K562 (cell line): Measurements from ENCODE around the gene C11orf91.

Experiments
- CREB1 ChIP-seq, 2 experiments: sonication (generic) in 1 of 2; formaldehyde crosslinking in 1 of 2; IDR thresholded peaks; 2 replicates each; pipeline versions ENCODE4 v1.6.1 to v1.8.0; 2012 to 2022; ENCODE audit warnings: inconsistent platforms in 1 of 2, mild to moderate bottlenecking in 1 of 2, missing genetic modification reagents in 1 of 2, moderate library complexity in 1 of 2
- HDGF ChIP-seq: fragments of 450-650 bp; IDR thresholded peaks from 2 replicates; pipeline ENCODE4 v1.6.1; 2016
- NFRKB ChIP-seq: fragments of 450-650 bp; IDR thresholded peaks from 2 replicates; pipeline ENCODE4 v1.6.1; 2016; ENCODE audit warnings: low read depth
- PCBP2 ChIP-seq: fragments of 200-400 bp; formaldehyde crosslinking; IDR thresholded peaks from 2 replicates; pipeline ENCODE4 v1.6.1; 2018; ENCODE audit warnings: low read length, low read depth, mild to moderate bottlenecking, moderate library complexity; ENCODE audit not compliant: poor library complexity, severe bottlenecking
- PYGO2 ChIP-seq: fragments of 450-650 bp; IDR thresholded peaks from 2 replicates; pipeline ENCODE4 v1.6.1; 2016; ENCODE audit warnings: mild to moderate bottlenecking, missing genetic modification characterization, moderate library complexity, missing compliant biosample characterization
- RCOR1 ChIP-seq, 2 experiments: IDR thresholded peaks; 2 replicates each; pipeline ENCODE4 v1.6.1; 2012; ENCODE audit warnings: low read depth in 2 of 2, low read length in 2 of 2, borderline replicate concordance in 1 of 2, improper control_type of control experiment in 1 of 2
- RFX7 ChIP-seq: fragments of 250-450 bp; sonication (Bioruptor Pico); IDR thresholded peaks from 2 replicates; pipeline ENCODE4 v1.5.1; 2021; ENCODE audit warnings: mild to moderate bottlenecking
- ZFX ChIP-seq: sonication (generic); formaldehyde crosslinking; IDR thresholded peaks from 2 replicates; pipeline ENCODE4 v1.8.0; 2022; ENCODE audit warnings: mild to moderate bottlenecking, missing genetic modification reagents, moderate library complexity
- ZKSCAN8 ChIP-seq: fragments of 200-800 bp; sonication (Bioruptor generic); IDR thresholded peaks from 2 replicates; pipeline ENCODE4 v1.6.1; 2016; ENCODE audit warnings: missing genetic modification characterization, missing compliant biosample characterization
- ZNF232 ChIP-seq: sonication (generic); formaldehyde crosslinking; IDR thresholded peaks from 2 replicates; pipeline ENCODE4 v1.8.0; 2022; ENCODE audit warnings: mild to moderate bottlenecking, missing genetic modification reagents
- TF ChIP-seq, protein P1 (sequence below): fragments of 250-450 bp; sonication (Bioruptor Pico); IDR thresholded peaks from 2 replicates; pipeline ENCODE4 v1.5.0; 2022; ENCODE audit warnings: mild to moderate bottlenecking

DNA sequence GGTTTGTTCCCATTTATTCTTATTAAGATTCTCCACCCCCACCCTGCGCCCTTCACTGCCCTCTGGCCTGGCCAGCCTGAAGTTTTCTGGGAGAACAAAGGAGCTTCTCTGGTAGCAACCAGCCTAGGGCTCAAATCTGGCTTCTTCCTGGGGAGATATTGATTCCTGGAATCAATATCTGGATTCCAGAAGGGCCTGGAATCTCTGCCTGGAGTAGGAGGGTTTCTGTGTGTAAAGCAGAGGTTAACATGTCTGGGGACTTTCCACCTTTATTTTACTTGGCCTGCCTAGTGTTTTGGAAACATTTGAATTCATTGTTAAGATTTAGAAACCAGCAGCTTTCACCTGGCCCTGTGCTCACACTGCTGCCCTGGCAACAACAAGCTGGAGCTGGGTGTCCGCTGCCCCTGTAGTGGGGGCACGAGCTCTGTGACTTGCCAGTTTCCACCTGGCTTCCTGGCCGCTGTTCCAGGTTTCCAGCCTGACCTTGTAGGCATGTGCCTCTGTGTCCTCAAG is 5.5 kb downstream of the C11orf91 start:
- TF ChIP-seq ZFX (CRISPR knock-in tag) (no peak), NFRKB (no peak), PYGO2 (tag) (no peak), RCOR1 (IDR thresholded peaks at IDR 0.05; ENCODE audit: borderline replicate concordance in 1 of 2, low read depth in 2 of 2, low read length in 2 of 2) (no peak), RFX7 (no peak), ZKSCAN8 (CRISPR knock-in tag) (no peak), ZNF232 (no peak), CREB1 (IDR thresholded peaks at IDR 0.05) (no peak), CREB1 (CRISPR knock-in tag; IDR thresholded peaks at IDR 0.05) (no peak), HDGF (no peak), PCBP2 (no peak)
- TF ChIP-seq, protein P1, sequence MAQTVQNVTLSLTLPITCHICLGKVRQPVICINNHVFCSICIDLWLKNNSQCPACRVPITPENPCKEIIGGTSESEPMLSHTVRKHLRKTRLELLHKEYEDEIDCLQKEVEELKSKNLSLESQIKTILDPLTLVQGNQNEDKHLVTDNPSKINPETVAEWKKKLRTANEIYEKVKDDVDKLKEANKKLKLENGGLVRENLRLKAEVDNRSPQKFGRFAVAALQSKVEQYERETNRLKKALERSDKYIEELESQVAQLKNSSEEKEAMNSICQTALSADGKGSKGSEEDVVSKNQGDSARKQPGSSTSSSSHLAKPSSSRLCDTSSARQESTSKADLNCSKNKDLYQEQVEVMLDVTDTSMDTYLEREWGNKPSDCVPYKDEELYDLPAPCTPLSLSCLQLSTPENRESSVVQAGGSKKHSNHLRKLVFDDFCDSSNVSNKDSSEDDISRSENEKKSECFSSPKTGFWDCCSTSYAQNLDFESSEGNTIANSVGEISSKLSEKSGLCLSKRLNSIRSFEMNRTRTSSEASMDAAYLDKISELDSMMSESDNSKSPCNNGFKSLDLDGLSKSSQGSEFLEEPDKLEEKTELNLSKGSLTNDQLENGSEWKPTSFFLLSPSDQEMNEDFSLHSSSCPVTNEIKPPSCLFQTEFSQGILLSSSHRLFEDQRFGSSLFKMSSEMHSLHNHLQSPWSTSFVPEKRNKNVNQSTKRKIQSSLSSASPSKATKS (CRISPR knock-in tag): no peak
